ENCODE results near the gene BPIFA2.

Gene BPIFA2

DNA sequence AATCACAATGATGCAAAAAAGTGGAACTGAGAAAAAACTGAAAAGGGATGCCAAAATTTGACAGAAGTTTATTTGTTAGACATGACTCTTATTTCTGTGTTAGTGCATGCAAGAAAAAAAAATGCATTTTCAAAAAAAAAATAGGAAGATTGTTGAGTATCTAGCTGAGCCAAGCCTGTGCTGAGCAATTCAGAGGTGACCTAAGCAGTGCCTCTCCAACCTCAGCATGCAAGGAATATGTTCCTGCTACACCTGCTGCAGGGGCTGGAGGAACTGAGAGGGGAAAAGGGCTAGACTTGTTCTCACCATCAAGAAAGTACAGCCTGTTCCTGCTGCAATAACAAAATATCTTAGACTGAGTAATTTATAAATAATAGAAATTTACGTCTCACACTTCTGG lies 24.0 kb downstream of the BPIFA2 start:
- no peak for DNase-seq (ENCODE audit: low read depth)
- TF ChIP-seq, protein P1, sequence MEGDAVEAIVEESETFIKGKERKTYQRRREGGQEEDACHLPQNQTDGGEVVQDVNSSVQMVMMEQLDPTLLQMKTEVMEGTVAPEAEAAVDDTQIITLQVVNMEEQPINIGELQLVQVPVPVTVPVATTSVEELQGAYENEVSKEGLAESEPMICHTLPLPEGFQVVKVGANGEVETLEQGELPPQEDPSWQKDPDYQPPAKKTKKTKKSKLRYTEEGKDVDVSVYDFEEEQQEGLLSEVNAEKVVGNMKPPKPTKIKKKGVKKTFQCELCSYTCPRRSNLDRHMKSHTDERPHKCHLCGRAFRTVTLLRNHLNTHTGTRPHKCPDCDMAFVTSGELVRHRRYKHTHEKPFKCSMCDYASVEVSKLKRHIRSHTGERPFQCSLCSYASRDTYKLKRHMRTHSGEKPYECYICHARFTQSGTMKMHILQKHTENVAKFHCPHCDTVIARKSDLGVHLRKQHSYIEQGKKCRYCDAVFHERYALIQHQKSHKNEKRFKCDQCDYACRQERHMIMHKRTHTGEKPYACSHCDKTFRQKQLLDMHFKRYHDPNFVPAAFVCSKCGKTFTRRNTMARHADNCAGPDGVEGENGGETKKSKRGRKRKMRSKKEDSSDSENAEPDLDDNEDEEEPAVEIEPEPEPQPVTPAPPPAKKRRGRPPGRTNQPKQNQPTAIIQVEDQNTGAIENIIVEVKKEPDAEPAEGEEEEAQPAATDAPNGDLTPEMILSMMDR (conservative IDR thresholded peaks at IDR 0.05; ENCODE audit: low read length) = no peak
- H3K4me3 ChIP-seq (ENCODE audit: low read length) = no peak overlapping the region

DNA sequence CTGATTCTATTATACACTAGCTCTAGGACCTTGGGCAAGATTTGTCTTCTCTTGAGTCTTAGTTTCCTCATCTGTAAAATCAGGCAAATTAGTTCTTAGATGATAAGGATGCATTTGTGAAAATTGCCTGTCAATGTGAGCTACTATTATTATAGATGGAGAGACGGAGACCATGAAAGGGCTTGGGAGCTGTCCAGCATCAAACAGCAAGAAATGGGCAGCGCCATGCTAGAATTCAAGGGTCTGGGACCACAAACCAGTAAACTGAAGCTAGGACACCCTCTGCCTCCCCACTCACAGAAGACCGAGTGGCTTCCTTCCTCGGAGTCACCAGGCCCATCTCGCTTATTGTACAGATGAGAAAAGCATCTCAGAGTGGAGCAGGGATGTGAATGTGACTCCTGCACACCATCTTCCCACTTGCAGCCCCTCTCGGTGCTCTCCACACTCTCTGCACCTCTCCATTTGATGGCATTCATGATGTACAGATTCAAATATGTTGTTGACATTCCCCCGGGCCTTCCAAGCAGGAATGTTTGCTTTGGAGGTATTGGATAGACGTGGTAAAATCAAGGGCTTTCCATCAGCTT lies 25.0 kb downstream of the BPIFA2 start:
- H3K4me3 ChIP-seq (ENCODE audit: low read length) = no peak overlapping the region
- no peak for DNase-seq (ENCODE audit: low read depth)
- TF ChIP-seq, protein P1 (conservative IDR thresholded peaks at IDR 0.05; ENCODE audit: low read length) = no peak

DNA sequence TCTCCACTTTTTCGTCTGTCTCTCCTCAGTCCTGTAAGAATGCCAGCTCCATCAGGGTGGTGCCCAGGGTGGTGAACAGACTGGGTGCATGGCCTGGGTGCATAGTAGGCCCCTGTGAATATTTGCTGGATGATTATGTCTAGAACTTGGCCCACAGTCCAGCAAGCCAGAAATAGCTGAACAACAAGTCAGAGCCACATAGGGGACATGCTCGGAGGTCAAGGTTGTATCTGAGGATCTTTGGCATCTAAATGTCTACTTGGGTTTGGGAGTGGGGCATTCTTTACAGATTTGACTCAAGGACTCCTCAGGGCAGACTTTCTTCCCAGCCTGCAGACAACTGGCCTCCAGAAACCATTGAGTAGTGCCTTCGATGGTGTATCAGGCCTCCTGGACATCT lies 31.1 kb downstream of the BPIFA2 start:
- no peak overlapping the region for H3K4me3 ChIP-seq (ENCODE audit: low read length)
- TF ChIP-seq, protein P1 (conservative IDR thresholded peaks at IDR 0.05; ENCODE audit: low read length) = no peak
- no peak for DNase-seq (ENCODE audit: low read depth)

DNA sequence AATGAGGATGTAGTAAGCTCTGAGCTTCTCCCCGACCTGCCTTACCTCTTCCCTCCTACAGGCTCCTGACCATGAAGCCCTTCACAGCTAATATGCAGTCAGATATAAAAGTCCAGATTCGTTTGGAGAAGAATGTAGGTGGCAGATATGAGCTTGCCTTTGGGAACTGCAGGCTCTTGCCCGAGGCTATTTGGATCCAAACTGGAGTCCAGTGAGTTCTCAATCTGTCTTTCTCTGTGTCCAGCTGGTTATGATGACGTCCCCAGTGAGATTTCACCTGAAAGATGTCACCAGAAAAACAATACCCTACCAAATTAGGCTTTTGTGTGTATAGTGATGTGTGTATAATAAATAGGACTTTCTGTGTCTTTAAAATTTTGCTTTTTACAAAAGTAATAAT lies 34.5 kb downstream of the BPIFA2 start:
- TF ChIP-seq, protein P1 (conservative IDR thresholded peaks at IDR 0.05; ENCODE audit: low read length) = no peak
- no peak overlapping the region for H3K4me3 ChIP-seq (ENCODE audit: low read length)
- DNase-seq (ENCODE audit: low read depth) = no peak

DNA sequence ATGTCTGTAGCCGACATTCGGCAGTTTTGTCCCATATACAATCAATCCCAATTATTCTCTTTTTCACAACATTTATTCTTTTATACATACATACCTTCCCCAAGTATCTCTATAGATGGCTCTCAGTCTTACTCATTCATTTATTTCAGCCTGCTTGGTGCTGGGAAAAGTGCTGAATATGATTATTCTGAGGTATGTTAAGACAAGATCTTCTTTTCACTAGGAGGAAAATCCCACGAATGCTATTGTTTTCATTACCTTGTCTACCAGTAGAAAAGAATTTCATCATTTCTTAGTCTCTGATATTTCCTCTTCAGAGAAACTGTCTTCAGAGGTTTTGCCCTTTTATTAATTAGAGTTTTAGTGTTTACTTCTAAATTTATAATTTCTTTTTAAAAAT lies 35.5 kb downstream of the BPIFA2 start:
- no peak overlapping the region for H3K4me3 ChIP-seq (ENCODE audit: low read length)
- TF ChIP-seq, protein P1 (conservative IDR thresholded peaks at IDR 0.05; ENCODE audit: low read length) = no peak
- DNase-seq (ENCODE audit: low read depth) = no peak

DNA sequence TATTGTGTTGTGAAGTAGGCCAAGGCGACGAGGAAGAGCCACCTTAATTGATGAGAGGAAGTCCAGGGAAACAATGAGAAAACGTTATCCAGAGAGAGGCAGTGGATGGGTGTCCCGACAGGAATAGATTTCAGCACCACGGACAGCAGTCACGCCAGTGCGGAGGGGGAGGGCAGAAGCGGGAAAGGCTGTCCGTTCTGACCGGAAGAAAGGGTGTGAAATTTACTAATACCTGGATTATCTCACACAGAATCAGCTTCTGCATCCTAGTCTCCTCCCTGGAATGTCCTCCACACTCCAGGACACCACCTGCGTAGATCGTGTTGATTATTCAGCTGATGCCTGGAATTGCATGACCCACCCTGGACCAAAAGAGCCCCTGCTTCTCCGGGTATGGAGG lies 41.8 kb downstream of the BPIFA2 start:
- peak; percentile 40 for DNase-seq (ENCODE audit: low read depth)
- H3K4me3 ChIP-seq (ENCODE audit: low read length) = no peak overlapping the region
- TF ChIP-seq, protein P1 (conservative IDR thresholded peaks at IDR 0.05; ENCODE audit: low read length) = no peak

DNA sequence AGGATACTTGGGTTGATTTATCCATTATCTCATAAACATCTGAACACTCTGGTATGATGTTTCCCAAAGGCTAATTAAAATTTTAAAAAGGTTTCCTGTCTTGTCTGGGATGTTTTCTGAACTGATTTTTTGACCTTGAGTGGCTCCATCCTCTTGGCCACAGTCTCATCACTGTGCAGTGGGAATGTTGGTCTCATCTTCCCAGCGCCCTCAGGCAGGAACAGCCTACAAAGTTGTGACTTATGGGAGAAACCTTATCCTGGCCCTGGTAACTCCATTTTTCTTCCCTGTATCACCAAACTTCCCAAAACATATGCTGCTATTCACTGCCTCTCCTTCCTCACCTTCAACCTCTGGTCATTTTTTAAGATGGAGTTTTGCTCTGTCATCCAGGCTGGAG lies 42.4 kb downstream of the BPIFA2 start:
- DNase-seq (ENCODE audit: low read depth) = no peak
- no peak overlapping the region for H3K4me3 ChIP-seq (ENCODE audit: low read length)
- TF ChIP-seq, protein P1 (conservative IDR thresholded peaks at IDR 0.05; ENCODE audit: low read length) = no peak

Measured in AG10803 (cell line).